Activated CD4-positive, CD25-positive, alpha-beta regulatory T cell (primary cell): ENCODE data around the gene SLC35B2.

Experiments used
- DNase-seq, 4 experiments: peaks; one replicate each; lab custom pipeline; 2025; lab: John Stamatoyannopoulos, UW

Gene SLC35B2

GRCh38 chr6:44222486-44223318 is 34.6 kb downstream of the SLC35B2 start:
- DNase-seq: no peak

GRCh38 chr6:44221961-44222335 is 35.4 kb downstream of the SLC35B2 start:
- DNase-seq: no peak

- peak; percentile 29 to 57 (median 48) for DNase-seq
These were observed 35.9 kb downstream of the SLC35B2 start for GRCh38 chr6:44221291-44221960.

- no peak for DNase-seq
These were observed 36.4 kb downstream of the SLC35B2 start for GRCh38 chr6:44220913-44221290.

- DNase-seq: no peak
These were observed 37.2 kb downstream of the SLC35B2 start for GRCh38 chr6:44219815-44220784.

- DNase-seq: no peak
These were observed 38.1 kb downstream of the SLC35B2 start for GRCh38 chr6:44219053-44219814.

- DNase-seq: no peak
These were observed 39.8 kb downstream of the SLC35B2 start for GRCh38 chr6:44217332-44218143.

- no peak for DNase-seq
These were observed 40.5 kb downstream of the SLC35B2 start, which contains the start of gene MYMX for GRCh38 chr6:44216677-44217331. MYMX (plus strand) TSS chr6:44216926; CDS start chr6:44217472, 546 bp downstream.

- no peak for DNase-seq
These were observed 43.0 kb downstream of the SLC35B2 start for GRCh38 chr6:44214307-44214706.

- DNase-seq: no peak
These were observed 46.0 kb downstream of the SLC35B2 start for GRCh38 chr6:44211284-44211683.

GRCh38 chr6:44207966-44208365 is 49.4 kb downstream of the SLC35B2 start:
- no peak for DNase-seq
